Measurements from ENCODE around the gene IQSEC2.

- no peak for TF ChIP-seq CTCF (IDR thresholded peaks at IDR 0.05; ENCODE audit: low read length)
- TF ChIP-seq EZH2phosphoT487 (IDR thresholded peaks at IDR 0.05; ENCODE audit: low read length) = no peak
- no peak for TF ChIP-seq EZH2 (optimal IDR thresholded peaks at IDR 0.05; ENCODE audit: low read depth, low read length)
Measured at GRCh38 chrX:53300157-53300556, 18.8 kb upstream of the IQSEC2 start.

Data from MM.1S (cell line).